ENCODE measurements around the gene ROR1.

DNA sequence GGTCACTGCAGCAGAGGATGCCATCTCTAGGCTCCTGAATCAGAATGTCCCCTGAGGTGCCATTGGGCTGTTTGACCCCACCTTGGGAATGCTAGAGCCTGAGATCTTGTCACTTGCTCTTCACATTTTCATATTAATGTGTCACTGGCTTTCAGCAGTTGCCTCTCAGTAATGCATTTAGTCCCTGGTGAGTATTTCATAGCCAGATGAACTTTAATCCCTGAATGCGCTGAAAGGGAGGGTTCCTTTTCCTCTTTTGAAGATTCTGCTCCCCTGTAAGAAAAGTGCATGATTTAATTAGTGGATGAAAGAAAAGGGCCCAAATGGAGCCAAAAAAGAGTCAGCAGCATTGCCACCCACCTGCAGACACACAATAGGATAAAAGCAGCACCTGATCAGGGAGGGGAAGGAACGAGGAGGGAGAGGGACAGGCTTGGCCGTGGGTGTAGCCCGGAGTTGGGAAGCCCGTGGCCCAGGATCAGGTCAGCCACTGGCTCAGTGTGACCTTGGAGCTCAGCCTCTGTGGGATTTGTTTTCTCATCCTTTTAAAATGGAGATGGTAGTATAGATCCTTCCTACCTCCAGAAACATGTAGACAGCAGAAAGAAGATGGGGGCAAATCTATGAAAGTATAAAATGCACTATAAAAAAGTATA, 31.1 kb downstream of the ROR1 start:
- TF ChIP-seq, protein P1, sequence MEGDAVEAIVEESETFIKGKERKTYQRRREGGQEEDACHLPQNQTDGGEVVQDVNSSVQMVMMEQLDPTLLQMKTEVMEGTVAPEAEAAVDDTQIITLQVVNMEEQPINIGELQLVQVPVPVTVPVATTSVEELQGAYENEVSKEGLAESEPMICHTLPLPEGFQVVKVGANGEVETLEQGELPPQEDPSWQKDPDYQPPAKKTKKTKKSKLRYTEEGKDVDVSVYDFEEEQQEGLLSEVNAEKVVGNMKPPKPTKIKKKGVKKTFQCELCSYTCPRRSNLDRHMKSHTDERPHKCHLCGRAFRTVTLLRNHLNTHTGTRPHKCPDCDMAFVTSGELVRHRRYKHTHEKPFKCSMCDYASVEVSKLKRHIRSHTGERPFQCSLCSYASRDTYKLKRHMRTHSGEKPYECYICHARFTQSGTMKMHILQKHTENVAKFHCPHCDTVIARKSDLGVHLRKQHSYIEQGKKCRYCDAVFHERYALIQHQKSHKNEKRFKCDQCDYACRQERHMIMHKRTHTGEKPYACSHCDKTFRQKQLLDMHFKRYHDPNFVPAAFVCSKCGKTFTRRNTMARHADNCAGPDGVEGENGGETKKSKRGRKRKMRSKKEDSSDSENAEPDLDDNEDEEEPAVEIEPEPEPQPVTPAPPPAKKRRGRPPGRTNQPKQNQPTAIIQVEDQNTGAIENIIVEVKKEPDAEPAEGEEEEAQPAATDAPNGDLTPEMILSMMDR (IDR thresholded peaks at IDR 0.05), result no peak
- TF ChIP-seq CREB1 (CRISPR knock-in tag; IDR thresholded peaks at IDR 0.05) (no peak), FOXP1 (CRISPR knock-in tag; IDR thresholded peaks at IDR 0.05; ENCODE audit: borderline replicate concordance) (no peak), MAX (CRISPR knock-in tag; IDR thresholded peaks at IDR 0.05) (no peak), NR3C1 (CRISPR knock-in tag; conservative IDR thresholded peaks at IDR 0.05; ENCODE audit: low read depth) (no peak), ZNF671 (CRISPR knock-in tag; IDR thresholded peaks at IDR 0.05) (no peak), TEAD4 (CRISPR knock-in tag; IDR thresholded peaks at IDR 0.05) (no peak), NFYB (CRISPR knock-in tag; conservative IDR thresholded peaks at IDR 0.05; ENCODE audit: low read depth) (no peak)
